Ascending aorta (tissue), 2 donors: Measurements from ENCODE around the gene RAPGEF1. TPM values are rescaled to one million over a fixed set of nuclear protein-coding genes. Genes with fewer than 3 reads are reported as not detected.

Source experiments
- DNase-seq, 2 donors: peaks; one replicate each; pipeline ENCODE4 v3.0.0-alpha.2; 2019; ENCODE audit warnings: low spot score in 2 of 2
- H3K27ac ChIP-seq, 2 donors: fragments of 200-600 bp; sonication (generic); one replicate each; pipeline ENCODE4 v1.5.1; 2016 to 2017; ENCODE audit warnings: mild to moderate bottlenecking in 1 of 2
- H3K27me3 ChIP-seq: fragments of 200-600 bp; sonication (generic); one replicate; pipeline ENCODE4 v1.5.1; 2017
- H3K36me3 ChIP-seq, 2 donors: fragments of 200-600 bp; sonication (generic); one replicate each; pipeline ENCODE4 v1.5.1; 2016
- H3K4me1 ChIP-seq, 2 donors: fragments of 200-600 bp; sonication (generic); one replicate each; pipeline ENCODE4 v1.5.1; 2016 to 2017; ENCODE audit warnings: mild to moderate bottlenecking in 1 of 2
- H3K4me3 ChIP-seq, 2 donors: fragments of 200-600 bp; sonication (generic); one replicate each; pipeline ENCODE4 v1.5.1; 2016 to 2017; ENCODE audit warnings: mild to moderate bottlenecking in 1 of 2
- H3K9me3 ChIP-seq, 2 donors: fragments of 200-600 bp; sonication (generic); one replicate each; pipeline ENCODE4 v1.5.1; 2016
- CTCF ChIP-seq, 3 experiments: fragments of 200-600 bp in 2 of 3; fragments of 450-650 bp in 1 of 3; sonication (generic) in 2 of 3; IDR thresholded peaks; one replicate each; pipeline ENCODE4 v1.5.1; 2016 to 2019; ENCODE audit warnings: antibody characterized with exemption in 3 of 3, mild to moderate bottlenecking in 1 of 3, moderate library complexity in 1 of 3
- intact Hi-C: fragments of 100-400 bp; cut with DNase I; formaldehyde crosslinking; loops from one replicate; pipeline ENCODE4 v1.15.1; 2023
- total RNA-seq: library from RNA; depleted of rRNA; stranded (reverse); fragments of >200 nt; gene quantifications from one replicate; pipeline ENCODE4 v1.1.0, GENCODE V29; 2016

The RAPGEF1 gene
- total RNA-seq, 1 donor from 2014 or later = 95.5 TPM

GRCh38 chr9:131597246-131597645 lies 142.6 kb downstream of the RAPGEF1 start:
- peaks cover 45 to 89% of the 10 kb centered on the region in 2 donors for H3K36me3 ChIP-seq
- no peak for TF ChIP-seq CTCF (IDR thresholded peaks at IDR 0.05)
- no peak for DNase-seq
- H3K9me3 ChIP-seq = no peaks in the 10 kb centered on the region
- H3K4me1 ChIP-seq = no peaks in the 10 kb centered on the region
- H3K4me3 ChIP-seq = no peak overlapping the region
- intact Hi-C loops = no loop called here
- no peaks in the 10 kb centered on the region for H3K27me3 ChIP-seq
- no peak overlapping the region for H3K27ac ChIP-seq

DNA sequence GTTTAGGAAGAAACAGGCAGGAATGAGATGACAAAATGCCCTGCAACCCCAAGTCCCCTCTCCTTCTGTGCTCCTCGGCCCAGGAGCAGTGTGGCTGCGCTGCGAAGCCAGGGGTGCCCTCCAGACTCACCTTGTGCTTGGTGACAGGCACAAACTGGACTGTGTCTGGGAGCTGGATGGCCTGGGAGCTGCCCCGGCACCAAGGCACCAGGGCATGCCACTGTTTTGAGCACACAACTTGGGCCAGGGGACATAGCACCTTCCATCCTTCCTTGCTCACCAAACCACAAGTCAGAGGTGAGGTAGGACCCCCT lies 143.5 kb downstream of the RAPGEF1 start:
- no peaks in the 10 kb centered on the region for H3K9me3 ChIP-seq
- intact Hi-C loops = no loop called here
- no peaks in the 10 kb centered on the region for H3K27me3 ChIP-seq
- TF ChIP-seq CTCF (IDR thresholded peaks at IDR 0.05) = no peak
- H3K4me3 ChIP-seq = no peak overlapping the region
- no peaks in the 10 kb centered on the region for H3K4me1 ChIP-seq
- peaks cover 40 to 88% of the 10 kb centered on the region in 2 donors for H3K36me3 ChIP-seq
- no peak overlapping the region for H3K27ac ChIP-seq
- DNase-seq = no peak

- no peak for TF ChIP-seq CTCF (IDR thresholded peaks at IDR 0.05)
- Histone ChIP-seq H3K36me3 (peaks cover 34 to 86% of the 10 kb centered on the region in 2 donors), H3K4me1 (no peaks in the 10 kb centered on the region), H3K4me3 (no peak overlapping the region), H3K9me3 (no peaks in the 10 kb centered on the region), H3K27me3 (no peaks in the 10 kb centered on the region), H3K27ac (no peak overlapping the region)
- no peak for DNase-seq
- intact Hi-C loops = no loop called here
These were observed 144.0 kb downstream of the RAPGEF1 start for GRCh38 chr9:131595696-131596429.

GRCh38 chr9:131594906-131595665 lies 144.8 kb downstream of the RAPGEF1 start:
- Histone ChIP-seq H3K36me3 (peaks cover 29 to 86% of the 10 kb centered on the region in 2 donors), H3K4me3 (no peak overlapping the region), H3K27ac (no peak overlapping the region), H3K27me3 (no peaks in the 10 kb centered on the region), H3K4me1 (no peaks in the 10 kb centered on the region), H3K9me3 (no peaks in the 10 kb centered on the region)
- intact Hi-C loops = loop anchor here (5.0 kb wide), 1 partner anchor 42 kb away; no protein-coding TSS in a partner anchor
- no peak for TF ChIP-seq CTCF (IDR thresholded peaks at IDR 0.05)
- no peak for DNase-seq

- no peak for TF ChIP-seq CTCF (IDR thresholded peaks at IDR 0.05)
- Histone ChIP-seq H3K27me3 (no peaks in the 10 kb centered on the region), H3K4me1 (no peaks in the 10 kb centered on the region), H3K9me3 (no peaks in the 10 kb centered on the region), H3K27ac (no peak overlapping the region), H3K36me3 (peaks cover 29 to 86% of the 10 kb centered on the region in 2 donors), H3K4me3 (no peak overlapping the region)
- intact Hi-C loops = loop anchor here (5.0 kb wide), 1 partner anchor 43 kb away; no protein-coding TSS in a partner anchor
- no peak for DNase-seq
These were observed 145.8 kb downstream of the RAPGEF1 start for GRCh38 chr9:131593936-131594665.
